Heart left ventricle (tissue), 16 donors: ENCODE data around the gene PI4K2B. TPM values are rescaled to one million over a fixed set of nuclear protein-coding genes. Genes with fewer than 3 reads are reported as not detected.

Source experiments
- ATAC-seq, 4 donors: fragments of 200-7000 bp; cut with Tn5 transposase; one replicate each; pipeline ENCODE4 v1.9.1; 2020 to 2022; ENCODE audit warnings: moderate library complexity in 4 of 4, mild to moderate bottlenecking in 3 of 4, moderate number of reproducible peaks in 1 of 4
- DNase-seq, 5 donors: peaks; one replicate each; pipeline ENCODE4 v3.0.0-alpha.2; 2020
- H3K27ac ChIP-seq, 12 donors: fragments of 200-600 bp; sonication (generic) in 4 of 12; one replicate each; pipeline versions ENCODE4 v1.5.0 to v1.8.0; 2016 to 2022; ENCODE audit warnings: mild to moderate bottlenecking in 2 of 12
- H3K27me3 ChIP-seq, 9 donors: fragments of 200-600 bp; sonication (generic) in 2 of 9; one replicate each; pipeline versions ENCODE4 v1.5.1 to v1.8.0; 2016 to 2022; ENCODE audit warnings: mild to moderate bottlenecking in 3 of 9
- H3K36me3 ChIP-seq, 9 donors: fragments of 200-600 bp; sonication (generic) in 2 of 9; one replicate each; pipeline versions ENCODE4 v1.5.0 to v1.8.0; 2018 to 2022; ENCODE audit warnings: mild to moderate bottlenecking in 2 of 9
- H3K4me1 ChIP-seq, 12 donors: fragments of 200-600 bp; sonication (generic) in 4 of 12; one replicate each; pipeline versions ENCODE4 v1.5.0 to v1.8.0; 2016 to 2022; ENCODE audit warnings: mild to moderate bottlenecking in 3 of 12
- H3K4me3 ChIP-seq, 12 donors: fragments of 200-600 bp; sonication (generic) in 4 of 12; one replicate each; pipeline versions ENCODE4 v1.5.0 to v1.8.0; 2017 to 2022; ENCODE audit warnings: mild to moderate bottlenecking in 9 of 12, moderate library complexity in 4 of 12
- H3K9me3 ChIP-seq, 12 donors: fragments of 200-600 bp; sonication (generic) in 4 of 12; one replicate each; pipeline versions ENCODE4 v1.5.0 to v1.8.0; 2016 to 2022; ENCODE audit warnings: mild to moderate bottlenecking in 1 of 12
- CTCF ChIP-seq, 12 donors: fragments of 200-600 bp; sonication (generic) in 4 of 12; IDR thresholded peaks; one replicate each; pipeline versions ENCODE4 v1.5.0 to v1.8.0; 2018 to 2022; ENCODE audit warnings: antibody characterized with exemption in 12 of 12, mild to moderate bottlenecking in 5 of 12
- POLR2A ChIP-seq, 2 donors: fragments of 450-650 bp; IDR thresholded peaks; one replicate each; pipeline ENCODE4 v1.6.1; 2017; ENCODE audit warnings: antibody characterized with exemption in 2 of 2, mild to moderate bottlenecking in 2 of 2, moderate library complexity in 2 of 2
- WGBS, 4 donors: extraction: QIAGEN DNeasy Blood & Tissue Kit in 2 of 4; methylation state at CpG; one replicate each; pipeline versions ENCODE4 v1.1.5 to v1.1.7; 2013 to 2018; 5-methylcytosine and 5-hydroxymethylcytosine counted together
- intact Hi-C, 10 donors: fragments of 100-400 bp; cut with DNase I; formaldehyde crosslinking; loops; one replicate each; pipeline versions ENCODE4 v1.11.1 to v1.14.2; 2022
- polyA plus RNA-seq, 2 donors: library from polyadenylated mRNA; stranded (reverse); fragments of 200-250 nt; gene quantifications; one replicate each; pipeline ENCODE4 v1.2.3, GENCODE V29; 2013
- total RNA-seq, 9 donors: library from RNA; depleted of rRNA in 2 of 9; stranded (reverse); fragments of >200 nt in 2 of 9; fragmentation: NEBNext Ultra II Directional in 3 of 9; extraction: Animal tissue kit (Norgen Biotek cat#: 25700) in 3 of 9; gene quantifications; one replicate each; pipeline versions ENCODE4 v1.1.0 to v1.2.4, GENCODE V29; 2016 to 2023
- donor health status: ischemic (EF 13 %, LVEDD 7.1; RV severe dilation, severe dysfunction).
- donor health status: healthy with polysubstance abuse.
- donor health status: DM: no; HTN: yes; CAD: no.
- donor health status: DM: no; HTN: no; CAD: no.
- donor health status: ischemic (EF 25% LVEDD 6.9; RV normal size, moderate dysfunction).
- donor health status: ischemic (EF 25% LVEDD 5.7; RV mildly dilated, moderate dysfunction).
- donor health status: healthy.
- donor health status: DM: yes; HTN: yes; CAD: no.
- donor health status: ischemic (EF 35%, LVEDD 5.7; RV mildly dilated, moderate dysfunction).
- donor health status: nonischemic (EF 11% LVEDD 7.7; RV severe dilation, severe dysfunction).
- donor health status: DM: yes; HTN: yes; CAD: no.
- donor health status: PGD.
- donor health status: ischemic (EF 29% LVEDD 5.4; RV normal size, mild dysfunction).
- donor health status: nonischemic (EF 23%, LVEDD 6.1; RV moderate dilation, normal function).

The PI4K2B gene
- total and polyA plus RNA-seq, 11 donors = 1.3 to 6.8 (median 2.6) TPM

GRCh38 chr4:25258980-25259578 lies 25.2 kb downstream of the PI4K2B start:
- ATAC-seq (no peak), DNase-seq (no peak)
- TF ChIP-seq POLR2A (IDR thresholded peaks at IDR 0.05) (no peak), CTCF (IDR thresholded peaks at IDR 0.05) (no peak)
- intact Hi-C loops = no loop called here
- H3K27me3 ChIP-seq = no peaks in the 10 kb centered on the region
- WGBS, 4 donors = 88 to 96% (median 93%) methylated on average over 2 of the region's 2 CpGs
- H3K4me1 ChIP-seq = no peaks in the 10 kb centered on the region
- peaks cover 0 to 85% (median 61%) of the 10 kb centered on the region in 9 donors for H3K36me3 ChIP-seq
- H3K27ac ChIP-seq = no peak overlapping the region
- no peaks in the 10 kb centered on the region for H3K9me3 ChIP-seq
- no peak overlapping the region for H3K4me3 ChIP-seq

GRCh38 chr4:25271866-25272265 lies 38.0 kb downstream of the PI4K2B start:
- 95 to 98% (median 97%) methylated on average over 3 of the region's 3 CpGs for WGBS, 4 donors
- Histone ChIP-seq H3K9me3 (no peaks in the 10 kb centered on the region), H3K27ac (no peak overlapping the region), H3K4me1 (no peaks in the 10 kb centered on the region), H3K4me3 (no peak overlapping the region), H3K27me3 (no peaks in the 10 kb centered on the region), H3K36me3 (peaks cover 0 to 51% (median 33%) of the 10 kb centered on the region in 9 donors)
- no peak for TF ChIP-seq POLR2A (IDR thresholded peaks at IDR 0.05)
- no peak for TF ChIP-seq CTCF (IDR thresholded peaks at IDR 0.05)
- ATAC-seq (no peak), DNase-seq (no peak)
- intact Hi-C loops = no loop called here

GRCh38 chr4:25280210-25280609 lies 46.4 kb downstream of the PI4K2B start:
- peaks cover 0 to 46% (median 15%) of the 10 kb centered on the region in 9 donors for H3K36me3 ChIP-seq
- WGBS, 4 donors = 84 to 98% (median 95%) methylated on average over 4 of the region's 4 CpGs

GRCh38 chr4:25283948-25284347 lies 50.1 kb downstream of the PI4K2B start:
- Histone ChIP-seq H3K4me1 (no peaks in the 10 kb centered on the region), H3K4me3 (no peak overlapping the region), H3K27me3 (no peaks in the 10 kb centered on the region), H3K27ac (no peak overlapping the region), H3K9me3 (peaks cover 0 to 10% (median 0%) of the 10 kb centered on the region in 12 donors), H3K36me3 (peaks cover 0 to 24% (median 8%) of the 10 kb centered on the region in 9 donors)
- intact Hi-C loops = no loop called here
- 92 to 96% (median 93%) methylated on average over 3 of the region's 3 CpGs for WGBS, 4 donors
- TF ChIP-seq CTCF (IDR thresholded peaks at IDR 0.05) (no peak), POLR2A (IDR thresholded peaks at IDR 0.05) (no peak)
- no peak for ATAC-seq
- no peak for DNase-seq

More at GRCh38 chr4:25280210-25280609, 46.4 kb downstream of the PI4K2B start:
- H3K4me3 ChIP-seq = no peak overlapping the region
- no peaks in the 10 kb centered on the region for H3K9me3 ChIP-seq
- H3K27me3 ChIP-seq = no peaks in the 10 kb centered on the region
- intact Hi-C loops = no loop called here
- H3K4me1 ChIP-seq = no peaks in the 10 kb centered on the region
- ATAC-seq (no peak), DNase-seq (no peak)
- TF ChIP-seq CTCF (IDR thresholded peaks at IDR 0.05) (no peak), POLR2A (IDR thresholded peaks at IDR 0.05) (no peak)
- H3K27ac ChIP-seq = no peak overlapping the region
